Adrenal gland (tissue), 5 donors: ENCODE measurements around the gene ZSCAN23.

Source experiments
- CTCF ChIP-seq, 6 experiments: fragments of 450-650 bp in 4 of 6; fragments of 200-600 bp in 2 of 6; sonication (generic) in 1 of 6; IDR thresholded peaks; 1 replicate in 5 of 6; 2 replicates in 1 of 6; pipeline versions ENCODE4 v1.5.1 to v1.8.0; 2016 to 2021; ENCODE audit warnings: antibody characterized with exemption in 6 of 6, mild to moderate bottlenecking in 2 of 6, moderate library complexity in 1 of 6
- POLR2A ChIP-seq, 2 donors: fragments of 450-650 bp; IDR thresholded peaks; one replicate each; pipeline ENCODE4 v1.6.1; 2017; ENCODE audit warnings: antibody characterized with exemption in 2 of 2, mild to moderate bottlenecking in 2 of 2, moderate library complexity in 1 of 2
- donor health status: DM: no; HTN: no; CAD: no.

- TF ChIP-seq CTCF (IDR thresholded peaks at IDR 0.05) = peak; percentile 19 to 70 (median 55)
- peak; percentile 19 to 74 for TF ChIP-seq POLR2A (IDR thresholded peaks at IDR 0.05)
Measured at GRCh38 chr6:28383235-28384142, 59.8 kb downstream of the ZSCAN23 start.
